ENCODE data around the gene FLRT2. TPM values are rescaled to one million over a fixed set of nuclear protein-coding genes. Genes with fewer than 3 reads are reported as not detected.

Gene FLRT2
- total and polyA plus RNA-seq, 9 of the 15 experiments (the other 6 are each of a cell fraction or from before 2014, with no cell fraction given) = 0.02 TPM; not detected in 8

DNA sequence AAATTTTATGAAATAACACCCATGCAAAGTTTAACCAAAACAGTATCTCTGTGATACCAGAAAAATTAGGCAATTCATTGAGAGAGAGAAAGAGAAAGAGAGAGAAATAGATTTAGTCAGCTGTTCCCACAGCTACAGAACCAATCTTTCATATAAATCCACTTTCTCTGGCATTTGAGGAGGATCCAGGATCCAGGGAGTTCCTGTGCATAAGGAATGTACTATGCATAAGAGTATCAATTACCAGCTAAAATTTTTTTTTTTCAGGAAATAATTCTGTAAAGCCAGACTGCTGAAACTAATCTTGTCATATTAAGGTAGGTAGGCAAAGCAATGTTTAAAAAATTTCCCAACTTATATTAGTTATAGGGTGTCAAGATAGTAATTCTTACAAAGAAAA, 133.7 kb downstream of the FLRT2 start:
- ChIA-PET POLR2A (no interaction called here), CTCF (ENCODE audit: low intra/inter-chr PET ratio) (no interaction called here)
- no peaks in the 10 kb centered on the region for H3K79me2 ChIP-seq (ENCODE audit: control insufficient read depth, insufficient read depth, low read length)
- no peak overlapping the region for H2AFZ ChIP-seq (ENCODE audit: low read depth, low read length)
- no peak for FAIRE-seq
- ATAC-seq = no peak
- H3K9me3 ChIP-seq (replicated peaks; ENCODE audit: control insufficient read depth, insufficient read depth, low read depth, low read length) = no peaks in the 10 kb centered on the region
- no peak overlapping the region for H3K27ac ChIP-seq (ENCODE audit: extremely low read depth, low read depth, low read length)
- H3K4me1 ChIP-seq (replicated peaks in 1 of 2; ENCODE audit: control insufficient read depth in 2 of 2, insufficient read depth in 2 of 2, low read length in 2 of 2) = no peaks in the 10 kb centered on the region
- intact Hi-C loops (cut with micrococcal nuclease) (no loop called here), in situ Hi-C loops (cut with MboI) (no loop called here)
- H4K20me1 ChIP-seq (replicated peaks; ENCODE audit: control insufficient read depth, insufficient read depth, low read length) = no peaks in the 10 kb centered on the region
- no peak overlapping the region for H3K4me3 ChIP-seq
- no peaks in the 10 kb centered on the region for H3K9me1 ChIP-seq (ENCODE audit: control insufficient read depth, insufficient read depth, low read length)
- no peak overlapping the region for H3K9ac ChIP-seq (ENCODE audit: insufficient read depth in 1 of 2, low read depth in 2 of 2, low read length in 2 of 2)
- no peak overlapping the region for H3K4me2 ChIP-seq (ENCODE audit: insufficient read depth, low read length)
- H3K36me3 ChIP-seq (ENCODE audit: control insufficient read depth, insufficient read depth, low read length) = no peaks in the 10 kb centered on the region
- no peak for DNase-seq (ENCODE audit: extremely low read depth in 1 of 4, low spot score in 3 of 4)
- no TSS peak for BruUV-seq (replicated peaks)
- no peaks in the 10 kb centered on the region for H3K27me3 ChIP-seq (ENCODE audit: control insufficient read depth in 2 of 2, insufficient read depth in 2 of 2, low read length in 2 of 2)
- no peak for TF ChIP-seq ZNF445 (CRISPR knock-in tag; IDR thresholded peaks at IDR 0.05; ENCODE audit: low read depth)
- TF ChIP-seq, protein P1, sequence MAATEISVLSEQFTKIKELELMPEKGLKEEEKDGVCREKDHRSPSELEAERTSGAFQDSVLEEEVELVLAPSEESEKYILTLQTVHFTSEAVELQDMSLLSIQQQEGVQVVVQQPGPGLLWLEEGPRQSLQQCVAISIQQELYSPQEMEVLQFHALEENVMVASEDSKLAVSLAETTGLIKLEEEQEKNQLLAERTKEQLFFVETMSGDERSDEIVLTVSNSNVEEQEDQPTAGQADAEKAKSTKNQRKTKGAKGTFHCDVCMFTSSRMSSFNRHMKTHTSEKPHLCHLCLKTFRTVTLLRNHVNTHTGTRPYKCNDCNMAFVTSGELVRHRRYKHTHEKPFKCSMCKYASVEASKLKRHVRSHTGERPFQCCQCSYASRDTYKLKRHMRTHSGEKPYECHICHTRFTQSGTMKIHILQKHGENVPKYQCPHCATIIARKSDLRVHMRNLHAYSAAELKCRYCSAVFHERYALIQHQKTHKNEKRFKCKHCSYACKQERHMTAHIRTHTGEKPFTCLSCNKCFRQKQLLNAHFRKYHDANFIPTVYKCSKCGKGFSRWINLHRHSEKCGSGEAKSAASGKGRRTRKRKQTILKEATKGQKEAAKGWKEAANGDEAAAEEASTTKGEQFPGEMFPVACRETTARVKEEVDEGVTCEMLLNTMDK (IDR thresholded peaks at IDR 0.05; ENCODE audit: borderline replicate concordance, insufficient read depth, low read depth, low read length, poor library complexity, severe bottlenecking) = no peak
- TF ChIP-seq MECOM (CRISPR knock-in tag; IDR thresholded peaks at IDR 0.05) = no peak
- no peak for TF ChIP-seq CSDE1 (IDR thresholded peaks at IDR 0.05)
- TF ChIP-seq TAF9B (IDR thresholded peaks at IDR 0.05; ENCODE audit: partially characterized antibody) = no peak
- no peak for TF ChIP-seq SRSF3 (IDR thresholded peaks at IDR 0.05; ENCODE audit: insufficient read depth, low read length)
- no peak for TF ChIP-seq NR3C1 (CRISPR knock-in tag; IDR thresholded peaks at IDR 0.05)
- no peak for TF ChIP-seq ASH1L (IDR thresholded peaks at IDR 0.05; ENCODE audit: borderline replicate concordance, low read depth, partially characterized antibody)
- TF ChIP-seq ZBTB17 (CRISPR knock-in tag; IDR thresholded peaks at IDR 0.05) = no peak
- no peak for TF ChIP-seq PHF8 (IDR thresholded peaks at IDR 0.05; ENCODE audit: borderline replicate concordance, low read length)
- no peak for TF ChIP-seq SMAD4 (CRISPR knock-in tag; conservative IDR thresholded peaks at IDR 0.05)
- TF ChIP-seq, protein P2, sequence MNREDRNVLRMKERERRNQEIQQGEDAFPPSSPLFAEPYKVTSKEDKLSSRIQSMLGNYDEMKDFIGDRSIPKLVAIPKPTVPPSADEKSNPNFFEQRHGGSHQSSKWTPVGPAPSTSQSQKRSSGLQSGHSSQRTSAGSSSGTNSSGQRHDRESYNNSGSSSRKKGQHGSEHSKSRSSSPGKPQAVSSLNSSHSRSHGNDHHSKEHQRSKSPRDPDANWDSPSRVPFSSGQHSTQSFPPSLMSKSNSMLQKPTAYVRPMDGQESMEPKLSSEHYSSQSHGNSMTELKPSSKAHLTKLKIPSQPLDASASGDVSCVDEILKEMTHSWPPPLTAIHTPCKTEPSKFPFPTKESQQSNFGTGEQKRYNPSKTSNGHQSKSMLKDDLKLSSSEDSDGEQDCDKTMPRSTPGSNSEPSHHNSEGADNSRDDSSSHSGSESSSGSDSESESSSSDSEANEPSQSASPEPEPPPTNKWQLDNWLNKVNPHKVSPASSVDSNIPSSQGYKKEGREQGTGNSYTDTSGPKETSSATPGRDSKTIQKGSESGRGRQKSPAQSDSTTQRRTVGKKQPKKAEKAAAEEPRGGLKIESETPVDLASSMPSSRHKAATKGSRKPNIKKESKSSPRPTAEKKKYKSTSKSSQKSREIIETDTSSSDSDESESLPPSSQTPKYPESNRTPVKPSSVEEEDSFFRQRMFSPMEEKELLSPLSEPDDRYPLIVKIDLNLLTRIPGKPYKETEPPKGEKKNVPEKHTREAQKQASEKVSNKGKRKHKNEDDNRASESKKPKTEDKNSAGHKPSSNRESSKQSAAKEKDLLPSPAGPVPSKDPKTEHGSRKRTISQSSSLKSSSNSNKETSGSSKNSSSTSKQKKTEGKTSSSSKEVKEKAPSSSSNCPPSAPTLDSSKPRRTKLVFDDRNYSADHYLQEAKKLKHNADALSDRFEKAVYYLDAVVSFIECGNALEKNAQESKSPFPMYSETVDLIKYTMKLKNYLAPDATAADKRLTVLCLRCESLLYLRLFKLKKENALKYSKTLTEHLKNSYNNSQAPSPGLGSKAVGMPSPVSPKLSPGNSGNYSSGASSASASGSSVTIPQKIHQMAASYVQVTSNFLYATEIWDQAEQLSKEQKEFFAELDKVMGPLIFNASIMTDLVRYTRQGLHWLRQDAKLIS (CRISPR knock-in tag; IDR thresholded peaks at IDR 0.05) = no peak

All from K562 (cell line).